A549 (cell line): ENCODE results near the gene IPO13. TPM values are rescaled to one million over a fixed set of nuclear protein-coding genes. Genes with fewer than 3 reads are reported as not detected.

Experiments
- ATAC-seq, 2 experiments: fragments of 200-7000 bp in 1 of 2; fragments of >200 bp in 1 of 2; cut with Nextera tagmentation in 1 of 2; cut with Tn5 transposase in 1 of 2; 3 replicates each; pipeline versions ENCODE4 v1.8.0 to v1.9.1; 2018 to 2020; ENCODE audit warnings: mild to moderate bottlenecking in 1 of 2, moderate library complexity in 1 of 2
- CTCF ChIA-PET: fragments of 300-600 bp; sonication (Branson Sonifier 250); formaldehyde crosslinking; extraction: SDS; loops from one replicate; lab custom pipeline; 2021; ENCODE audit warnings: antibody characterized with exemption, inconsistent platforms; lab: Yijun Ruan, JAX
- POLR2A ChIA-PET: fragments of 350-600 bp; formaldehyde crosslinking; extraction: SDS; loops from one replicate; lab custom pipeline; 2021; ENCODE audit warnings: antibody characterized with exemption, inconsistent platforms; lab: Yijun Ruan, JAX
- DNase-seq, 2 experiments: peaks; one replicate each; pipeline versions ENCODE4 v3.0.0 to v3.0.0-alpha.2; 2011 to 2016; ENCODE audit warnings: low read depth in 1 of 2, low spot score in 1 of 2
- FAIRE-seq: peaks from 2 replicates; lab custom pipeline; 2011; peaks lifted over from hg19 to GRCh38; lab: Jason Lieb, UNC
- H3K27ac ChIP-seq, 2 experiments: fragments of >200 bp; sonication (Bioruptor Twin); formaldehyde crosslinking; 3 replicates each; pipeline ENCODE4 v1.5.1; 2016 to 2017
- H3K4me1 ChIP-seq: fragments of >200 bp; sonication (Bioruptor Twin); formaldehyde crosslinking; 3 replicates; pipeline ENCODE4 v1.6.1; 2016
- H3K4me2 ChIP-seq: fragments of >200 bp; sonication (Bioruptor Twin); formaldehyde crosslinking; 3 replicates; pipeline ENCODE4 v1.6.1; 2016
- H3K4me3 ChIP-seq: fragments of >200 bp; sonication (Bioruptor Twin); formaldehyde crosslinking; 3 replicates; pipeline ENCODE4 v1.5.1; 2016
- H3K9me3 ChIP-seq: fragments of >200 bp; sonication (Bioruptor Twin); formaldehyde crosslinking; 3 replicates; pipeline ENCODE4 v1.6.1; 2016
- ATOH8 ChIP-seq: fragments of 250-450 bp; sonication (Bioruptor Pico); IDR thresholded peaks from 2 replicates; pipeline ENCODE4 v1.5.0; 2020; ENCODE audit warnings: low read depth, mild to moderate bottlenecking, moderate library complexity
- CBX2 ChIP-seq: fragments of 200-600 bp; sonication (generic); IDR thresholded peaks from 2 replicates; pipeline ENCODE4 v1.6.1; 2016; ENCODE audit warnings: low read depth, mild to moderate bottlenecking, borderline replicate concordance
- CHD2 ChIP-seq: fragments of 150-350 bp; IDR thresholded peaks from 2 replicates; pipeline ENCODE4 v1.6.1; 2014; ENCODE audit warnings: low read length; ENCODE audit not compliant: partially characterized antibody
- E2F6 ChIP-seq: IDR thresholded peaks from 2 replicates; pipeline ENCODE4 v1.6.1; 2012; ENCODE audit warnings: low read depth, borderline replicate concordance
- ESRRA ChIP-seq: fragments of 150-350 bp; IDR thresholded peaks from 2 replicates; pipeline ENCODE4 v1.6.1; 2014; ENCODE audit warnings: mild to moderate bottlenecking, low read length, borderline replicate concordance
- FOXS1 ChIP-seq: fragments of 250-450 bp; sonication (Bioruptor Pico); IDR thresholded peaks from 2 replicates; pipeline ENCODE4 v1.5.0; 2020; ENCODE audit warnings: mild to moderate bottlenecking, moderate library complexity
- GATA3 ChIP-seq: IDR thresholded peaks from 2 replicates; pipeline ENCODE4 v1.6.1; 2012; ENCODE audit warnings: borderline replicate concordance
- HDAC2 ChIP-seq: fragments of 200-600 bp; sonication (generic); IDR thresholded peaks from 2 replicates; pipeline ENCODE4 v1.6.1; 2016
- HOXA7 ChIP-seq: fragments of 250-450 bp; sonication (Bioruptor Pico); IDR thresholded peaks from 2 replicates; pipeline ENCODE4 v1.5.0; 2020; ENCODE audit warnings: mild to moderate bottlenecking, moderate library complexity
- HOXB5 ChIP-seq: fragments of 250-450 bp; sonication (Bioruptor Pico); IDR thresholded peaks from 2 replicates; pipeline ENCODE4 v1.5.0; 2020; ENCODE audit warnings: mild to moderate bottlenecking, moderate library complexity
- MAFK ChIP-seq: fragments of 450-650 bp; IDR thresholded peaks from 2 replicates; pipeline ENCODE4 v1.6.1; 2014; ENCODE audit not compliant: partially characterized antibody
- MAX ChIP-seq: IDR thresholded peaks from 2 replicates; pipeline ENCODE4 v1.6.1; 2012
- MAZ ChIP-seq: fragments of 150-350 bp; IDR thresholded peaks from 2 replicates; pipeline ENCODE4 v1.6.1; 2014; ENCODE audit warnings: antibody characterized with exemption, low read depth, low read length, borderline replicate concordance
- NFE2L2 ChIP-seq: fragments of 150-350 bp; conservative IDR thresholded peaks from 2 replicates; pipeline ENCODE4 v1.6.1; 2014; ENCODE audit warnings: low read length
- NPAS2 ChIP-seq: fragments of 250-450 bp; sonication (Bioruptor Pico); IDR thresholded peaks from 2 replicates; pipeline ENCODE4 v1.8.0; 2022; ENCODE audit warnings: mild to moderate bottlenecking, moderate library complexity, borderline replicate concordance
- NR3C1 ChIP-seq: fragments of >200 bp; sonication (Bioruptor Twin); formaldehyde crosslinking; IDR thresholded peaks from 3 replicates; pipeline ENCODE4 v1.6.1; 2017
- PHF8 ChIP-seq: fragments of 200-600 bp; sonication (generic); IDR thresholded peaks from 2 replicates; pipeline ENCODE4 v1.6.1; 2016; ENCODE audit warnings: low read depth, mild to moderate bottlenecking, antibody characterized with exemption, moderate library complexity, borderline replicate concordance
- POLR2AphosphoS2 ChIP-seq: conservative IDR thresholded peaks from 2 replicates; pipeline ENCODE4 v1.6.1; 2012; ENCODE audit warnings: low read length, improper control_type of control experiment, inconsistent platforms
- RAD21 ChIP-seq, 2 experiments: fragments of >200 bp in 1 of 2; sonication (Bioruptor Twin) in 1 of 2; formaldehyde crosslinking in 1 of 2; IDR thresholded peaks in 1 of 2; conservative IDR thresholded peaks in 1 of 2; 2 replicates in 1 of 2; 3 replicates in 1 of 2; pipeline ENCODE4 v1.6.1; 2012 to 2018; ENCODE audit warnings: inconsistent platforms in 1 of 2
- RARB ChIP-seq: fragments of 250-450 bp; sonication (Bioruptor Pico); IDR thresholded peaks from 2 replicates; pipeline ENCODE4 v1.8.0; 2021; ENCODE audit warnings: mild to moderate bottlenecking, moderate library complexity
- RFX5 ChIP-seq: fragments of 450-650 bp; IDR thresholded peaks from 2 replicates; pipeline ENCODE4 v1.7.1; 2014; ENCODE audit warnings: antibody characterized with exemption, mild to moderate bottlenecking, moderate library complexity
- TP53 ChIP-seq: fragments of 250-450 bp; sonication (Bioruptor Pico); IDR thresholded peaks from 2 replicates; pipeline ENCODE4 v1.5.0; 2021; ENCODE audit warnings: mild to moderate bottlenecking, moderate library complexity
- WGBS: methylation state at CpG from one replicate; pipeline ENCODE4 v1.1.6; 2017; ENCODE audit errors: missing lambda C conversion rate; 5-methylcytosine and 5-hydroxymethylcytosine counted together
- polyA plus RNA-seq, 4 experiments: library from polyadenylated mRNA; depleted of rRNA in 3 of 4; stranded (reverse); fragments of >200 nt; fragmentation: RNase III in 1 of 4; extraction: RNeasy Plus Mini Kit Qiagen cat#74134 plus additional on column Dnase treatment in 1 of 4; gene quantifications; 2 replicates in 3 of 4; 3 replicates in 1 of 4; pipeline ENCODE4 v1.2.3, GENCODE V29; 2011 to 2017
- TF ChIP-seq, protein P1 (sequence below): fragments of 250-450 bp; sonication (Bioruptor Pico); IDR thresholded peaks from 2 replicates; pipeline ENCODE4 v1.5.0; 2021; ENCODE audit warnings: mild to moderate bottlenecking, moderate library complexity, borderline replicate concordance
- TF ChIP-seq, protein P2 (sequence below): fragments of 450-650 bp; IDR thresholded peaks from 2 replicates; pipeline ENCODE4 v1.6.1; 2014; ENCODE audit warnings: antibody characterized with exemption

Gene IPO13
- polyA plus RNA-seq, 2 of the 4 experiments (the other 2 are of a cell fraction): 8.1 to 15.8 TPM

GRCh38 chr1:43962324-43962723, 15.6 kb downstream of the IPO13 start:
- TF ChIP-seq, protein P1, sequence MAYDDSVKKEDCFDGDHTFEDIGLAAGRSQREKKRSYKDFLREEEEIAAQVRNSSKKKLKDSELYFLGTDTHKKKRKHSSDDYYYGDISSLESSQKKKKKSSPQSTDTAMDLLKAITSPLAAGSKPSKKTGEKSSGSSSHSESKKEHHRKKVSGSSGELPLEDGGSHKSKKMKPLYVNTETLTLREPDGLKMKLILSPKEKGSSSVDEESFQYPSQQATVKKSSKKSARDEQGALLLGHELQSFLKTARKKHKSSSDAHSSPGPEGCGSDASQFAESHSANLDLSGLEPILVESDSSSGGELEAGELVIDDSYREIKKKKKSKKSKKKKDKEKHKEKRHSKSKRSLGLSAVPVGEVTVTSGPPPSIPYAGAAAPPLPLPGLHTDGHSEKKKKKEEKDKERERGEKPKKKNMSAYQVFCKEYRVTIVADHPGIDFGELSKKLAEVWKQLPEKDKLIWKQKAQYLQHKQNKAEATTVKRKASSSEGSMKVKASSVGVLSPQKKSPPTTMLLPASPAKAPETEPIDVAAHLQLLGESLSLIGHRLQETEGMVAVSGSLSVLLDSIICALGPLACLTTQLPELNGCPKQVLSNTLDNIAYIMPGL (CRISPR knock-in tag): no peak
- TF ChIP-seq NR3C1 (no peak), POLR2AphosphoS2 (no peak), PHF8 (no peak), RAD21 (conservative IDR thresholded peaks at IDR 0.05 in 1 of 2, IDR thresholded peaks at IDR 0.05 in 1 of 2) (no peak), MAX (no peak), MAZ (no peak), HOXB5 (CRISPR knock-in tag) (no peak), FOXS1 (CRISPR knock-in tag) (no peak), CHD2 (no peak), NPAS2 (CRISPR knock-in tag) (no peak), RFX5 (no peak), ESRRA (no peak), RARB (CRISPR knock-in tag) (no peak)

GRCh38 chr1:43963006-43963405, 16.3 kb downstream of the IPO13 start:
- no peak overlapping the region for H3K27ac ChIP-seq
- FAIRE-seq (no peak), DNase-seq (no peak), ATAC-seq (no peak)
- POLR2A ChIA-PET: no interaction called here
- no peak overlapping the region for H3K4me3 ChIP-seq
- 100% methylated on average over 1 of the region's 3 CpGs for WGBS
- H3K4me2 ChIP-seq: no peak overlapping the region
- TF ChIP-seq TP53 (CRISPR knock-in tag) (no peak), ATOH8 (no peak), ESRRA (no peak), RFX5 (no peak), NPAS2 (CRISPR knock-in tag) (no peak), HOXA7 (no peak)
- no peaks in the 10 kb centered on the region for H3K9me3 ChIP-seq
- CTCF ChIA-PET: interaction anchor here (2.0 kb wide), 1 partner anchor 13 kb away, joined by 5 read pairs; no protein-coding TSS in a partner anchor
- no peaks in the 10 kb centered on the region for H3K4me1 ChIP-seq

More at GRCh38 chr1:43962324-43962723, 15.6 kb downstream of the IPO13 start:
- CTCF ChIA-PET: interaction anchor here (2.0 kb wide), 1 partner anchor 13 kb away, joined by 5 read pairs; no protein-coding TSS in a partner anchor
- H3K9me3 ChIP-seq: no peaks in the 10 kb centered on the region
- DNase-seq: no peak
- POLR2A ChIA-PET: no interaction called here
- no peaks in the 10 kb centered on the region for H3K4me1 ChIP-seq
- WGBS: 62% methylated on average over 2 of the region's 2 CpGs
- no peak for ATAC-seq
- FAIRE-seq: no peak
- no peak overlapping the region for H3K4me2 ChIP-seq
- H3K27ac ChIP-seq: no peak overlapping the region
- H3K4me3 ChIP-seq: no peak overlapping the region

DNA sequence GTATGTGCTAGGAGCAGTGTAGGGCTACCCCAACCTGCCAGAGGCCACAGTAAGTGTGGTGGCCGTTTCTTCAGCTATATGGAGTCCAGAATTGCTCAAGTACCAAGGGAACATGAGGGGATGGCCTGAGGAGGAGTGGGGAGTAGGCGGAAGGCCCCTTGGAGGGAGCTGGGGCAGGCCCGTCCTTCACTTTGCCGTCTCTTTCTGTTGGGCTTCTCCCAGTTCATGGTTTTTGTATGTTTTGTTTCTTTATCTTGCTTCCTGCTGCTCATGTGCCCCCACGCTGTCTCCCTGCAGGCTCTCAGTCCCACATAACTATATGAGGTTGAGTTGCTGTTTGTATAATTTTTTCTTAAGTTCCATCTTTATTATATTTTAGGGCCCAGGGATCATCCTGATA, 17.1 kb downstream of the IPO13 start:
- WGBS: 94% methylated on average over 4 of the region's 5 CpGs
- ChIA-PET POLR2A (no interaction called here), CTCF (interaction anchor here (1.0 to 2.0 kb wide), 3 partner anchors 14 to 42 kb away, joined by 3 to 9 read pairs (median 5); no protein-coding TSS in a partner anchor)
- no peak overlapping the region for H3K27ac ChIP-seq
- no peaks in the 10 kb centered on the region for H3K9me3 ChIP-seq
- ATAC-seq: no peak
- TF ChIP-seq GATA3: no peak
- no peak for TF ChIP-seq HDAC2
- no peak for TF ChIP-seq CBX2
- TF ChIP-seq MAFK: no peak
- no peak for TF ChIP-seq NFE2L2
- TF ChIP-seq E2F6: no peak
- TF ChIP-seq POLR2AphosphoS2: no peak
- TF ChIP-seq, protein P2, sequence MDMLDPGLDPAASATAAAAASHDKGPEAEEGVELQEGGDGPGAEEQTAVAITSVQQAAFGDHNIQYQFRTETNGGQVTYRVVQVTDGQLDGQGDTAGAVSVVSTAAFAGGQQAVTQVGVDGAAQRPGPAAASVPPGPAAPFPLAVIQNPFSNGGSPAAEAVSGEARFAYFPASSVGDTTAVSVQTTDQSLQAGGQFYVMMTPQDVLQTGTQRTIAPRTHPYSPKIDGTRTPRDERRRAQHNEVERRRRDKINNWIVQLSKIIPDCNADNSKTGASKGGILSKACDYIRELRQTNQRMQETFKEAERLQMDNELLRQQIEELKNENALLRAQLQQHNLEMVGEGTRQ: no peak
- no peak for FAIRE-seq
- H3K4me1 ChIP-seq: no peaks in the 10 kb centered on the region
- no peak overlapping the region for H3K4me2 ChIP-seq
- DNase-seq: no peak
- no peak overlapping the region for H3K4me3 ChIP-seq
